ENCODE data around the gene BATF3. TPM values are rescaled to one million over a fixed set of nuclear protein-coding genes. Genes with fewer than 3 reads are reported as not detected.

BATF3 gene
- total RNA-seq, 1 donor, result 3.0 TPM

DNA sequence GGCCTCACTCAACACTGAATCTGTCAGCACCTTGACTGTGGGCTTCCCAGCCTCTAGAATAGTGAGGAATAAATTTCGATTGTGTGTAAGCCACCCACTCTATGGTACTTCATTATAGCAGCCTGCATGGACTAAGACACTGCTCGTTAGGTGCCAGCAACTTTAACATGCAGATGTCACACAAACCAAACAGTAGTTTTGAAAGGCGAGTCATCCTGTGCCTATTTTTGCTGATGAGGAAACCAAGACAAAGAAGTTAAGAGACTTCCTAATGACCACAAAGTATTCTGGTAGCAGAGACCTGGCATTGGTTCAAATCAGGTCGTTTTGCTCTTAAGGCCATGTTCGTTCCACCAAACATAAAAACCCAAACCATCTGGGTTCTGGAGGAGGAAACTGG, 42.9 kb downstream of the BATF3 start:
- TF ChIP-seq, protein P1, sequence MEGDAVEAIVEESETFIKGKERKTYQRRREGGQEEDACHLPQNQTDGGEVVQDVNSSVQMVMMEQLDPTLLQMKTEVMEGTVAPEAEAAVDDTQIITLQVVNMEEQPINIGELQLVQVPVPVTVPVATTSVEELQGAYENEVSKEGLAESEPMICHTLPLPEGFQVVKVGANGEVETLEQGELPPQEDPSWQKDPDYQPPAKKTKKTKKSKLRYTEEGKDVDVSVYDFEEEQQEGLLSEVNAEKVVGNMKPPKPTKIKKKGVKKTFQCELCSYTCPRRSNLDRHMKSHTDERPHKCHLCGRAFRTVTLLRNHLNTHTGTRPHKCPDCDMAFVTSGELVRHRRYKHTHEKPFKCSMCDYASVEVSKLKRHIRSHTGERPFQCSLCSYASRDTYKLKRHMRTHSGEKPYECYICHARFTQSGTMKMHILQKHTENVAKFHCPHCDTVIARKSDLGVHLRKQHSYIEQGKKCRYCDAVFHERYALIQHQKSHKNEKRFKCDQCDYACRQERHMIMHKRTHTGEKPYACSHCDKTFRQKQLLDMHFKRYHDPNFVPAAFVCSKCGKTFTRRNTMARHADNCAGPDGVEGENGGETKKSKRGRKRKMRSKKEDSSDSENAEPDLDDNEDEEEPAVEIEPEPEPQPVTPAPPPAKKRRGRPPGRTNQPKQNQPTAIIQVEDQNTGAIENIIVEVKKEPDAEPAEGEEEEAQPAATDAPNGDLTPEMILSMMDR (IDR thresholded peaks at IDR 0.05; ENCODE audit: insufficient read depth, low read depth, low read length), result no peak
- H3K4me3 ChIP-seq (ENCODE audit: low read depth, low read length), result no peak overlapping the region
- no peak for DNase-seq (ENCODE audit: low read depth)

DNA sequence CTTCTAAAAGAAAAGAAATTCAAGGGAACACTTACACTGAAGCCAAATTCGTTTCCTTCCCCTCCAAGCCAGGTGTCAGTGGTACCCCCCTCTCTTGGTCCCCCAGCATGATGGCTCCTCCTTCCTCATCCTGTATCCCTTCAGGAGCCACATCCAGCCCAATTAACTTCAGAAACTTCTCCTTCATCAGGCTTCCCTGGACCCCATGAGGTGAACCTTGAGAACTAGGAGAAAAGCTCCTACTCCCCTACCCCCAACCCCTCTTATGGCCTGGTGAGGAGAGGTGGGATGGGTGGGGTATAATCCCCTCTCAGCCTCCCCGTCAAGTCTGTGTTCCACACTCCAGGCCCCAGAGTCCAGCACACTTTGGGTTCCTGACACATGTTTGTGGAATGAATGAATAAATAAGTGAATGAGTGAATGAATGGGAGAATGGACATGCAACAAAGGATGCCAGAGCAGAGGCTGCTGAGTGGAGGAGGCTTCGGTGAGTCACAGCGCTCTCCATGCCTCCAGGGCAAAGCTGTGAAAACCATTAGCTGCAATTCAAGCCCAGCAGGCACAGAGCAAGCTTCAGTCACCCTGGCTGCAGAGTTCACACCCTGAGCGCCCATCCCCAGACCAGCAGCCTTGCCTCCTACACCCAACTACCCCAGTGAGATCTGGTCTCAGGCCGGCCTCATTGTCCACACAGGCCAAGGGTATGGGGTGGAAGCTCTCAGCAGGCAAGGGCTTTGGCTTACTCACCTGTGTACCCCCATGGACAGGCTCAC, 43.8 kb downstream of the BATF3 start:
- no peak overlapping the region for H3K4me3 ChIP-seq (ENCODE audit: low read depth, low read length)
- DNase-seq (ENCODE audit: low read depth), result peak; percentile 63
- TF ChIP-seq, protein P1 (IDR thresholded peaks at IDR 0.05; ENCODE audit: insufficient read depth, low read depth, low read length), result no peak

DNA sequence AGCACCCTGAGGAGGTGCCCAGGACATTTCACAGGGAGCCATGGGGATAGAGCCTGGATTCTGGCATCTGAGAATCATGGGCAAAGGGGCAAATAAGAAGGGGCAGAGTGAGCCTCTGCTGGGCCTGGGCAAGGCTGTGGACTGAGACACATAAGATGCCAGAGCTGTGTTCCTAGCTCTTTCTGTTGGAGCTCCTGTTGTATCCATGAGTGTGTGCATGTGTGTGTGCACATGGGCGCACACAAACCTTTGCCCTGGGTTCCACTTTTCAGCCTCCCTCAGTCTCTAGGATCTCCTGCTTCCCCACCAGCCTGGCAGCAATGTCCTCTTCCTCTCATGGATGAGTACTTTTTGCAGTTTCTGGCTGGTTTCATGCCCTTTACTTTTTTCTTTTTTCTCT, 47.0 kb downstream of the BATF3 start:
- TF ChIP-seq, protein P1 (IDR thresholded peaks at IDR 0.05; ENCODE audit: insufficient read depth, low read depth, low read length), result no peak
- no peak for DNase-seq (ENCODE audit: low read depth)
- H3K4me3 ChIP-seq (ENCODE audit: low read depth, low read length), result no peak overlapping the region

DNA sequence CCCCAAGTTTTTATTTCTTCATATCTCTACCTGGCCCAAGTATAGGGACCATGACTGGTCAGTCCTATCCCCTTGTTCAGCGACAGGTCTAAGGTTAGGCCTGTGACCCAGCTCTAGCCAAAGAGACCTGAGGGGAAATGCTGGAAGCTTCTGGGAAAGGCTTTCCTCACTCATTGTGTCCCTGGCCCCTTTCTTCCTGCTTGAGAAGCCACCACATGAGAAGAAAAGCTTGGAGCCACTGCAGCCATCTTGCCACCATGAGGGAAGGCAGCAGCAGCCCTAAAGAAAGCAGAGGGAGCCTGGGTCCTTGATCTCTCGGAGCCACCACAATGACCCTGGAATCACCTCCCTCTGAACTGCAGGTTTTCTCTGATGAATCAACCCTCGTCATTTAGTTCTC, 47.7 kb downstream of the BATF3 start:
- DNase-seq (ENCODE audit: low read depth), result no peak
- H3K4me3 ChIP-seq (ENCODE audit: low read depth, low read length), result no peak overlapping the region
- TF ChIP-seq, protein P1 (IDR thresholded peaks at IDR 0.05; ENCODE audit: insufficient read depth, low read depth, low read length), result no peak

DNA sequence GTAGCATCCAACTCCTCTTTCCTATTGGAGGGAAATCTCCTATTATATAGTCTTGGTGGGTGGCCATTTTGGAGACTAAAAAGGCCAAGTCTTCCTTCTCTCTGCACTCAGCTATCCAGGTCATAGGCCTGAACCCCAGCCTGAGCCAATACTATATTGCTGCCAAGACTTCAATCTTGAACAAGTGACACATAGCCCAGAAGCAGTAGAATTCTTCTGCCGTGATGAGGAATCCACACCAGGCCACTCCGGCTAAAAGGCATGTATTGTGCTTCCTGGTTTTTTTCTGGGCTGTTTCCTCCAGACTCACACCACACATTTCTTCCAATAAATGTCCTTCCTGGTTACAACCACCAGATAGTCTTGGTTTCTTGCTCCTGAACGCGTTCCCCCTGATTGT, 48.1 kb downstream of the BATF3 start:
- DNase-seq (ENCODE audit: low read depth), result no peak
- TF ChIP-seq, protein P1 (IDR thresholded peaks at IDR 0.05; ENCODE audit: insufficient read depth, low read depth, low read length), result no peak

DNA sequence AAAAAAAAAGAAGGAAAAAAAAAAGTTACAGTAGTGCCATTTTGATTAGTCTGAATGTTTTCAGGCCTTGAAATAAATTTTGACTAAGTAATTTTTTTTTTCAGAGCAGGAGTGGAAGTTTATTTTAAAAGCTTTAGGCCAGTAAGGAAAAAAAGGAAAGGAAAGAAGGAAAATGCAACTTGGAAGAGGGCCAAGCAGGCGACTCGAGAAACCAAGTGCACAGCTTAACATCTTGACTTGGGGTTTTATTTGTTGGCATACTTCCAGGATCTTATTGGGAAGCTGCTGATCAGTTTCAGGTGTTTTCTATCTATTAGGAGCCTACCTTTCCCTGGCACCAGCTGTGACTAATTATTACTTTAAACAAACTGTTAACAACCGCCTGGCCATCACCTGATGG, 49.4 kb downstream of the BATF3 start:
- DNase-seq (ENCODE audit: low read depth), result peak; percentile 13
- TF ChIP-seq, protein P1 (IDR thresholded peaks at IDR 0.05; ENCODE audit: insufficient read depth, low read depth, low read length), result no peak
- H3K4me3 ChIP-seq (ENCODE audit: low read depth, low read length), result no peak overlapping the region

More for the DNA sequence above, 48.1 kb downstream of the BATF3 start:
- no peak overlapping the region for H3K4me3 ChIP-seq (ENCODE audit: low read depth, low read length)

DNA sequence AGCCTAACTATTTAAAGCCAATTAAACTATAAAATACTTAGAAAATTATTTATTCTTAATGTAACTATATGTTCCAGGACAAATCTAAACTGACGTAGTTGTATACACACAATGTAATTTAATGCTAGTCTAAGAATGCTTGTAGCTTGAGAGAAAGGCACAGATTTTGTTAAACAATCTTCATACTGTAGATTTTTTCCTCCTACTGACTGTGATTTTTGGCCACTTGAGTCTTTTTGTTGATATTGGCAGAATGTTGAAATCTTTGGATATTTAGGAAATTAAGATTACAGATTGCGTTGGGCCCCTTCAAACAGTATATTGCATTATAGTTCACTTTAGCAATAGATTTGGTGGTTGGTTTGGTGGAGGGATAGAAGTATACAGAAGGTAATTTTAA, 50.6 kb downstream of the BATF3 start:
- H3K4me3 ChIP-seq (ENCODE audit: low read depth, low read length), result no peak overlapping the region
- DNase-seq (ENCODE audit: low read depth), result no peak
- TF ChIP-seq, protein P1 (IDR thresholded peaks at IDR 0.05; ENCODE audit: insufficient read depth, low read depth, low read length), result no peak

Measured in fibroblast of villous mesenchyme (primary cell).